HUES64 (cell line): ENCODE measurements around the gene NPPC.
"Not testable (repeated sequence)": the region's sequence is repeated elsewhere in the genome, so short reads cannot be mapped to it uniquely, and the experiment has no call there.

Experiments
- H3K27ac ChIP-seq: 2 replicates; pipeline ENCODE4 v1.7.0; 2013; ENCODE audit warnings: low read depth, low read length, inconsistent platforms
- H3K27me3 ChIP-seq: 2 replicates; pipeline ENCODE4 v1.6.1; 2013; ENCODE audit warnings: mild to moderate bottlenecking, low read length; ENCODE audit not compliant: insufficient read depth
- H3K36me3 ChIP-seq: 2 replicates; pipeline ENCODE4 v1.6.1; 2013; ENCODE audit warnings: mild to moderate bottlenecking, low read length; ENCODE audit not compliant: insufficient read depth
- H3K4me1 ChIP-seq: 2 replicates; pipeline ENCODE4 v1.6.1; 2013; ENCODE audit warnings: mild to moderate bottlenecking, low read length, moderate library complexity; ENCODE audit not compliant: insufficient read depth
- H3K4me3 ChIP-seq: 2 replicates; pipeline ENCODE4 v1.5.1; 2013; ENCODE audit warnings: mild to moderate bottlenecking, low read length, moderate library complexity
- H3K9ac ChIP-seq: 2 replicates; pipeline ENCODE4 v1.6.1; 2013; ENCODE audit warnings: mild to moderate bottlenecking, low read depth, low read length
- H3K9me3 ChIP-seq: 2 replicates; pipeline ENCODE4 v1.6.1; 2013; ENCODE audit warnings: low read depth, low read length; ENCODE audit not compliant: insufficient read depth
- WGBS: fragments of 150-250, 120-280 bp; methylation state at CpG from one replicate; pipeline ENCODE4 v1.1.7; 2013; ENCODE audit warnings: missing lambda C conversion rate; 5-methylcytosine and 5-hydroxymethylcytosine counted together

Gene NPPC

DNA sequence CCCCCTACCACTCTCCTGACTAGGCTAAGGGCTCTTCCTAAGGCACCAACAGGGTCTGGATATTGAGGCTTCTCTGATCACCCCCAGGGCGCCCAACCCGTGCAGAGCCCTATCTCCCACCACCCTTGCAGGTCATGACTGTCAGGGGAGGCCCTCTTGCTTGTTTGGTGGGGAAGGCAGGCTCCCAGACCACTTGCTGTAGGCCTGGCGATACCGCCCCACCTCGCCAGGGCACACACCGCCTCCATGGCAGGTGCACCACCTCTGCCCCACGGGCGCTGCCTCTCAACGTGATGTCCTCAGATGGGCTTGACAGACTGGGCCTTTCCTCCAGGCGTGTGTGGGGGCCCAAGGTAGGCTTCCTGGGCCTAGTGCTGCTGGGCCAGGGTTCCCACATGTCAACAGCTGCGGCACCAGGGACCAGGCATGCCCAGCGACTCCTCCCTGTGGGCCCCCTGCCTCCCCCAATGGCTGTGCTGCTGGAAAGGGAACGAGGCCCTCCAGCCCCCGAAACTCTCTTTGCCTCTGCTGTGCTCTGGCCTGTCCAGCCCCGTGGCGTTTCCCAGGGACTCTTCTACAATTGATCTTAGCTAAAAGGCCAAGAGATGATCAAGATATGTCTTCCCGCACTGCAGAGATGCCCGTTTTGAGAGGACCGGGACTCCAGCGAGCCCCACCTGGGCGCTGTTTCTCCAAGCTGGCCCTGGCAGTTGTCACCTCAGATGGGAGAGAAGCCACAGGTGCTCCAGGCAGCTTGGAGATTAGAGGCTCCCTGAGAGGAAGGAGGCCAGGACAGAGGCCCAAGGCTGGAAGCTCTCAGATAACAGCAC, 7.5 kb downstream of the NPPC start:
- no peaks in the 10 kb centered on the region for H3K36me3 ChIP-seq
- no peak overlapping the region for H3K9ac ChIP-seq
- no peak overlapping the region for H3K27ac ChIP-seq
- H3K27me3 ChIP-seq, result peaks cover 6% of the 10 kb centered on the region
- H3K9me3 ChIP-seq, result no peaks in the 10 kb centered on the region
- no peaks in the 10 kb centered on the region for H3K4me1 ChIP-seq
- H3K4me3 ChIP-seq, result no peak overlapping the region
- 94% methylated on average over 21 of the region's 21 CpGs for WGBS

DNA sequence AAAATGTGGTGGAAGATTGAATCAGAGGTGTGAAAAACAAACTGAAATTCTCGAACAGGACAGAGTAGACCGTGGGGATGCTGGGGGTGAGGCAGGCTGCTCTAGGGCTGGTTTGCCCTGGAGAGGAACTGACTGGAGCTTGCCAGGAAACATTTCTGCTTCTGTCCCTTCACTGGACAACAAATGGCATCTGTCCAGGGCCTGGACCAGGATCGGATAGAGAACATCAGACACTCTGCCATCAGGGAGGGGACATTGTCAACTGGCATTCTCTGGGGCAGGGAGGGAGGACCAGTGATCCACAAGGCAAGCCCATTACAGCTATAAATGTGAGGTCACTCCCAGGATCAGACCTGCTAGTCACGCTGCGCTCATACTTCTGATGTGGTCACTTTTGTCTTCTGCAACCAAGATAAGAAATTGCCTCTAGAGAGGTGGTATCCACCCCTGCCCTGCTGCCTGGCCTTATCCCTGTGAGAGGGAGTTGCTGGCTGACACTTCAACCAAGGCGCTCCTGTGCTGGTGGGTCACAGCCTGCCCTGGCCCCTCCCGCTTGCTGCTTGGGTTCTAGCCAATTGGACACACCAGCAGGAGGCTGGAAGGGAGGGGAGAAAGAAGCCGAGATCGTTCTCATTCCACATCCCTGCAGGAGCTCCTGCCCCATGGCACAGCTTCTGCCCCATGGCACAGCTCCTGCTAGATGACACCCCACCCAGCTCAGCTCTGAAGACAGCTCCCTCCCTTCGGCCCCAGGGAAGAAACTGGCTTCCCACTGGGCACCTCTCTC, 8.7 kb downstream of the NPPC start:
- Histone ChIP-seq H3K27me3 (no peaks in the 10 kb centered on the region), H3K4me3 (no peak overlapping the region), H3K4me1 (no peaks in the 10 kb centered on the region), H3K9ac (no peak overlapping the region), H3K9me3 (no peaks in the 10 kb centered on the region), H3K36me3 (no peaks in the 10 kb centered on the region), H3K27ac (no peak overlapping the region)
- WGBS, result 77% methylated on average over 10 of the region's 10 CpGs

DNA sequence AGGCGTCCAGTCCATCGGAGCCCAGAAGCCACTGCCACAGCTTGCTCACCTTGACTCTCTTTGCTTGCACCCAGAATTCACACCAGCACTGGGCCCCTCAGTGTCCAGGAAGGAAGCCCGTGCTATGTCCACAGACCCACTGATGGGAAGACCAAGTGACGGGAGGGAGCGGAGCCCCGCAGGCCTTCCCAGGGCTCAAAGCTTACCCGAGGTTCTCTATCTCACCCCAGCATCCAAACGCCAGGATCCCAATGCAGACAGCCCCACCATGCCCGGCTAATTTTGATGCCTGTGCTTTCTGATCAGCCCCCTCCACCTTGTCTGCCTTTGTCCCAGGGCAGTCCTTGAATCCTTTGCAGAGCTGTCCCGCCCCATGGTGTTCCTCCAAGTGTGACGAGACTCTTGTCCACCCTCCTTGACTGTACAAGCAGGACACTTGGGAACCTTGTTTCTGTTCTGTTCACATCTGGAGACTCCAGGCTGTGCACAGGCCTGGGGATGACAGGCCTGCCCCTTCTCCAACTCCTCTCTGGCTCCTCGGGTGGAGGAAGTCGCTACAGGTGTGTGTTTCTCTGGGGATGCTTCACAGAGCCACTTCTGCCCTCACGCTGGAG, 12.0 kb downstream of the NPPC start:
- no peak overlapping the region for H3K4me3 ChIP-seq
- H3K9ac ChIP-seq, result no peak overlapping the region
- H3K27ac ChIP-seq, result no peak overlapping the region
- H3K36me3 ChIP-seq, result no peaks in the 10 kb centered on the region
- H3K27me3 ChIP-seq, result no peaks in the 10 kb centered on the region
- no peaks in the 10 kb centered on the region for H3K9me3 ChIP-seq
- no peaks in the 10 kb centered on the region for H3K4me1 ChIP-seq
- 94% methylated on average over 14 of the region's 14 CpGs for WGBS

DNA sequence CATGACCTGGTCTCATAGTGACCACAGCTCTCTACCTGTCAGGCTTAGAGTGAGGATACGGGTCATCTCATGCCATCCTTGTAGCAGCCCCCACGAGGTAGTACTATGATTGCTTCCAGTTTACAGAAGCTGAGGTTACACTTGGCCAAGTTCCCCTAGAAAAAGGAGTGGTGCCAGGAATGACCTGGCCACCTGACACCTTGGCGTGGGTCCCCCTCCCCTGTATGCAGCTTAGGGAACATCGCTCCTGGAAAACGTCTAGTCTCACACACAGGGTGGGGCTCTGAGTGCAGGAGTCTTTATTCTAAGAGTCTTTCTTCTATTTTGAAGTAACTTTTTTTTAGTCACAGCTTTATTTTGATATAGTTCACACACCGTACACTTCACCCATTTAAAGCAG, 14.8 kb downstream of the NPPC start:
- H3K9ac ChIP-seq, result no peak overlapping the region
- H3K27ac ChIP-seq, result no peak overlapping the region
- no peak overlapping the region for H3K4me3 ChIP-seq
- no peaks in the 10 kb centered on the region for H3K9me3 ChIP-seq
- 94% methylated on average over 5 of the region's 6 CpGs for WGBS
- H3K27me3 ChIP-seq, result no peaks in the 10 kb centered on the region
- no peaks in the 10 kb centered on the region for H3K36me3 ChIP-seq
- no peaks in the 10 kb centered on the region for H3K4me1 ChIP-seq

DNA sequence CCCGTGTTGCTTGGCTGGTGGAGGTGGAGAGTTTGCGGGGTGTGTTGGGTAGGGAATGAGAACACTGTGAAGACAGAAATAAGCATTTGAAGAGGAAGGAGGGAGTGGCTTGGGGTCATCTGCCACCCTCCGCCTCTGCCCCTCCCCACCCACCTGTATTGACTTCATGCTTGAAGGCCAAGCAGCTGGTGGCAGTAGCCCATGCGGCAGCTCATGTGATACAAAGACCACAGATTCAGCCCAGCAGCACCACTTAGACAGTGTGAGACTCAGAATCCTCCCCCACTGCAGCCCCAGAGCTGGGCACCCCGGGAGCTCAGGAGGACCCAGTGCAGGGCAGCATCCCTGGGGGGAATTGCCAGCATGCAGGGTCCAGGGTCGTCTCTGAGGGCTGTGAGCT, 15.4 kb downstream of the NPPC start:
- 70% methylated on average over 6 of the region's 6 CpGs for WGBS
- H3K36me3 ChIP-seq, result no peaks in the 10 kb centered on the region
- H3K27ac ChIP-seq, result no peak overlapping the region
- no peaks in the 10 kb centered on the region for H3K4me1 ChIP-seq
- H3K4me3 ChIP-seq, result no peak overlapping the region
- H3K27me3 ChIP-seq, result no peaks in the 10 kb centered on the region
- H3K9me3 ChIP-seq, result no peaks in the 10 kb centered on the region
- H3K9ac ChIP-seq, result no peak overlapping the region

DNA sequence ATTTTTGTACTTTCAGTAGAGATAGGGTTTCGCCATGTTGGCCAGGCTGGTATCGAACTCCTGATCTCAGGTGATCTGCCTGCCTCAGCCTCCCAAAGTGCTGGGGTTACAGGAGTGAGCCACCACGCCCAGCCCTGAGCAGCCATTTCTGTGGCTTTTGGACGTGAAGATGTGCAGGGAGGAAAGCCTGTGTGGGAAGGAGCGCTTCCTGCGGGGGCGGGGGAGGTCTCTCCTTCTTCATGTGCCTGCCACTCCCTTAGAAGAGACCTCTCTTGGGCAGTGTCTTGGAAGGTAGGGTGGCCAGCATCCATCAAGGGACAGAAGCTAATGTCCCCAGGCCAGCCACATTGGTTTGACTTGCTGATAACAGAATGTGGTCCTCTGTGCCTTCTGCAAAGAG, 16.0 kb downstream of the NPPC start:
- H3K4me3 ChIP-seq, H3K27me3 ChIP-seq, H3K9me3 ChIP-seq, H3K4me1 ChIP-seq, H3K9ac ChIP-seq, H3K36me3 ChIP-seq, H3K27ac ChIP-seq: not testable (repeated sequence)
- 98% methylated on average over 7 of the region's 7 CpGs for WGBS

DNA sequence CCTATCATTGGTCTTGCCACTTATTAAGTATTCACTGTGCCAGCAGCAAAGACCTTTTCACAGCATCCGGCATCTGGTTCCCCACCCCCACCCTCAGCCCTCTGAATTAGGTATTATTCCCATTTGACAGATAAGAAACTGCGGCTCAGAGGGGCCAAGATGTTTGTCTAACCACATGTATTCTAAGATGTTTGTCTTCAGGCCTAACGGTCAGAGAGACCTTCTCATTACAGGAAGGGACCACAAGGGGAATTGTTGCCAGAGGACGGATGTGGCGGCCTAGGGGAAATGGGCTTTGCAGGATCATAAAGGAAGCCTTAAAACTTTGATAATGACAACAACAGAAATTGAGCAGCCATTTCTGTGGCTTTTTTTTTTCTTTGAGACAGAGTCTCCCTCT, 16.6 kb downstream of the NPPC start:
- Histone ChIP-seq H3K27ac (no peak overlapping the region), H3K27me3 (no peaks in the 10 kb centered on the region), H3K4me3 (no peak overlapping the region), H3K9me3 (no peaks in the 10 kb centered on the region), H3K4me1 (no peaks in the 10 kb centered on the region), H3K9ac (no peak overlapping the region), H3K36me3 (no peaks in the 10 kb centered on the region)
- 92% methylated on average over 5 of the region's 5 CpGs for WGBS

DNA sequence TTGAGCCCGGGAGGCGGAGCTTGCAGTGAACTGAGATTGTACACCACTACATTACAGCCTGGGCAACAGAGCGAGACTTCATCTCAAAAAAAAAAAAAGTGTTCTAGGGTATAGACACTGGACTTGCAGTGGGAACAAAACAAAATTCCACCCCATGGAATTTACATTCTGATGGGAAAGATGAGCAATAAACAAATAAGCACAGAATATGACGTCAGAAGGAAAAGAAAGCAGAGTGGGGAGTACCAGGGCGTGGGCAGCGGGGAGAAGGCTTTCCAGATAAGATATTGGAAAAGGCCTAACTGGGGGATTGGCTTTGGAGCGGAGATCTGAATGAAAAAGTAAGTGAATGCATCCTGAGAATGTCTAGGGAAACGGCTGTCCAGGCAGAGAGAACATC, 17.6 kb downstream of the NPPC start:
- no peak overlapping the region for H3K9ac ChIP-seq
- no peaks in the 10 kb centered on the region for H3K36me3 ChIP-seq
- H3K27me3 ChIP-seq, result no peaks in the 10 kb centered on the region
- no peak overlapping the region for H3K27ac ChIP-seq
- H3K9me3 ChIP-seq, result no peaks in the 10 kb centered on the region
- H3K4me1 ChIP-seq, result no peaks in the 10 kb centered on the region
- 92% methylated on average over 7 of the region's 8 CpGs for WGBS
- no peak overlapping the region for H3K4me3 ChIP-seq

DNA sequence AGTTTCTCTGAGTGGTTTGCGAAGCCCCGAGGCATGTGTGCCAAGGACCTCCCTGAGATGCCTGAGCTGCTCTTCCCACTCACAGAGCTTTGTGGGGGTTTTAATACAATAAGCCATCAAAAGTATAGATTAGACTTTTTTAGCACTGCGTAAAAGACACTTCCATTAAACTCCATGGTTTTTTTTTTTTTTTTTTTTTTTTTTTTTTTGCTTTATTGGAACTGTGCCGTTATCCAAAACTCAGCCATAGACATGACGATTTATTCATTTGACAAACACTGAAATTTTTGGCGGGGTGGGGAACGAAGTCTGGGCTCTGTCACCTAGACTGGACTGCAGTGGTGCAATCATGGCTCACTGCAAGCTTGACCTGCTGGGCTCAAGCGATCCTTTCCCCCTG, 18.4 kb downstream of the NPPC start:
- no peak overlapping the region for H3K9ac ChIP-seq
- no peaks in the 10 kb centered on the region for H3K36me3 ChIP-seq
- 98% methylated on average over 7 of the region's 8 CpGs for WGBS
- H3K4me1 ChIP-seq, result no peaks in the 10 kb centered on the region
- no peaks in the 10 kb centered on the region for H3K27me3 ChIP-seq
- H3K27ac ChIP-seq, result no peak overlapping the region
- no peak overlapping the region for H3K4me3 ChIP-seq
- no peaks in the 10 kb centered on the region for H3K9me3 ChIP-seq

DNA sequence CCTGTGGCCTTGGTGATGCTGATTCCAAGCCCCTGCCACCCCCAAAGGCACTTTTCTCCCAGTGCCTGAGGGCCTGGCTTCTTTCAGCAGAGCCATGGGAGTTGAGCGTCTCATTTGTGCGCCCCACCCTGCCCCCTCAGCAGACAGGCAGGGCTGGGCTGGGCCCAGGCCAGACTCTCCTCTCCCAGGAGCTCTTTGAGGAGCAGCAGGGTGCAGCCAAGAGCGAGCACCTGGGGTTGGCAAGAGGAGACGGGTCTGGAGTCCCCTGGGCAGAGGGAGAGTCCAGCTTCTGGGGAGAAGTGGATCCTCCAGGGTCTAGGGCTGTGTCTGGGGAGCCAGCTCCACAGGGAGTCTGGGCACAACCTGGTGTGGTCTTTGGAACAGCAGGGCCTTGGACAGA, 21.2 kb downstream of the NPPC start:
- no peaks in the 10 kb centered on the region for H3K4me1 ChIP-seq
- H3K9ac ChIP-seq, result no peak overlapping the region
- 84% methylated on average over 4 of the region's 4 CpGs for WGBS
- no peaks in the 10 kb centered on the region for H3K27me3 ChIP-seq
- H3K27ac ChIP-seq, result no peak overlapping the region
- H3K36me3 ChIP-seq, result no peaks in the 10 kb centered on the region
- no peak overlapping the region for H3K4me3 ChIP-seq
- no peaks in the 10 kb centered on the region for H3K9me3 ChIP-seq

DNA sequence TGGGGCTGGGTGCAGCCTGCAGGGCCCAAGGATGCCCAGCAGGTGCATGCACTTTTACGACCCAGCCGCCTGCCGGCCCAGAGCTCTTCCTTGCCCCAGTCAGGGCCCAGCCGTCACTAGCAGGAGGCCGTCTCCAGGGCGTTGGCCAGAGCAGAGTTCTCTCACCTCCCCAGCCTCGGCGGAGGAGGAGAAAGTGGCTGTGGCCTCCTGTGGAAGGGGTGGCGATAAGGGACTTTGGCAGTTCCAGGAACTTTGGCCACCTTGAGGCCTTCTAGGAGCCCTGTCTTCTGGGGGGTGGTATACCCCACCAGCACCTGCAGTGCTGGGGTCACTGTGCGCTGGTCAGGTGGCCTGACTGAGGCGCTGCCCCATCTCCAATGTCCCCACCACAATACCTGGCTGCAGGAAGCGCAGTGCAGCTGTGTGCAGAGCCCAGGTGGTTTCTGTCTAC, 22.0 kb downstream of the NPPC start:
- Histone ChIP-seq H3K4me1 (no peaks in the 10 kb centered on the region), H3K4me3 (no peak overlapping the region), H3K27me3 (no peaks in the 10 kb centered on the region), H3K9me3 (no peaks in the 10 kb centered on the region), H3K36me3 (no peaks in the 10 kb centered on the region), H3K27ac (no peak overlapping the region), H3K9ac (no peak overlapping the region)
- WGBS, result 85% methylated on average over 12 of the region's 12 CpGs
